Activated CD8-positive, alpha-beta memory T cell treated with anti-CD3 and anti-CD28 coated beads, Interleukin-2, amount 50 U/mL, for 48 hours (primary cell): ENCODE results near the gene ARHGAP23.

ENCODE experiments used
- DNase-seq: peaks from one replicate; pipeline ENCODE4 v3.0.0-alpha.2; 2020

ARHGAP23 gene

DNA sequence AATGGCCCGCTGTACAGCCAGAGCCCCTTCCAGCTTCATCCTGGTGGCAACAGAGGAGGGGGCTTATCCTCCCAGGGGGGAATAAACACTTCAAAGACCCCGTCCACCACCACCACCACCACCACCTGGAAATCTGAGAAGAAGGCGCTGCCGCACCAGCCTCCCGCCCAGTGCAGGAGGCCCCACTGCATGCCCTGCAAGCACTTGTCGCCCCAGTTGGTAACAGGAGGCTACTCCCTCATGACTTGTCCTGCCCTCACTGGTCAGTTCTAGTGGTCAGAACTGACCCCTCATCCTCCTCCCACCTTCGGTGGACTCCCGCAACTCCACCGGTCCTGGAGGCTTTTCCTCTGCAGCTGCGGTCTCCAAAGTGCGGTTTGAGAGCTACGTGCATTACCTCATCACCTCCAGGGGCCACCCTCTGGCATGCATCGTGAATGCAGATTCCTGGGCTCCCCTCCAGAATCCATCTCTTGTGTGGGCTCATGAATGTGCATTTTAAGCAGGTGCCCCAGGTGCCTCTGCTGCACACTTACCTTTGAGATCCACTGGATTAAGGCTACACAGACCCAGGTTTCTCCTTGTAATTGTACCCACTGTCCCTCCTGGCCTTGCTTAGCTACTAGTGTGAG, 105.7 kb downstream of the ARHGAP23 start:
- DNase-seq: no peak

DNA sequence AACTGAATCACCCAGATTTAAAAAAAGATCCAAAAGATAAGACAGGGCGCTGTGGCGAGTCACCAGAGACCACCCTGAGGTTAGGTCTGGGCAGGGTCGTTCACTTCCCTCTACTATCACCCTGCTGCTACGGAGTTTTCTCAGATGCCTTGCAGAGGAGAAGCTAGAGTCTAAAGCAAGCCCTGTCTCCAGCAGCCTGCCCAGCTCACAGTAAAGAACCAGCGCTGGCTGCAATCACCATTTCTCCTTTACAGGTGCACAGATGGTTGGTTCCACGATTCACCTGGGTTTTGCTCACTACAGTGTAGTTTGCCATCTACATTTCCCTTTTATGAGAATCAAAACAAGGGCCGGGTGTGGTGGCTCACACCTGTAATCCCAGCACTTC, 106.2 kb downstream of the ARHGAP23 start:
- no peak for DNase-seq

DNA sequence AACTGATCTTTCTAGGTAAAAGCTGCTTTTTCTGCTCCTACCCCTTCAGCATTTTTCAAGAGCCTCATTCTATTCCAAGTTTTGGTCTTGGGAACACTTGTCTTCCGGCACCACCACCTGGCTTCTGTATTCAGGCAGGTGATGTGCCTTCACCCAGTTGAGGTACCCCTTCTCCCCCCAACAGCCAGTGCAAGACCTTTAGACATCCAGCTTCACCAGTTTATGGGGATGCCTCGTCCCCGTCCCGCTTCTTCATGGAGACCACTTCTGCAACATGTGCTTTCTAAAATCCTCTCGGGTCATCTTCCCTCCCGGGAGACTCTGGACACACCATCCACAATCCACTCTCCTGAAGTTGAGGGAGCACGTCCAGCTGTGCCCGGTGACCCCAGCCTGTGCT, 107.6 kb downstream of the ARHGAP23 start:
- no peak for DNase-seq

GRCh38 chr17:38536661-38537060, 108.4 kb downstream of the ARHGAP23 start:
- DNase-seq: no peak

- no peak for DNase-seq
Measured at GRCh38 chr17:38538906-38539305, 110.6 kb downstream of the ARHGAP23 start.

DNA sequence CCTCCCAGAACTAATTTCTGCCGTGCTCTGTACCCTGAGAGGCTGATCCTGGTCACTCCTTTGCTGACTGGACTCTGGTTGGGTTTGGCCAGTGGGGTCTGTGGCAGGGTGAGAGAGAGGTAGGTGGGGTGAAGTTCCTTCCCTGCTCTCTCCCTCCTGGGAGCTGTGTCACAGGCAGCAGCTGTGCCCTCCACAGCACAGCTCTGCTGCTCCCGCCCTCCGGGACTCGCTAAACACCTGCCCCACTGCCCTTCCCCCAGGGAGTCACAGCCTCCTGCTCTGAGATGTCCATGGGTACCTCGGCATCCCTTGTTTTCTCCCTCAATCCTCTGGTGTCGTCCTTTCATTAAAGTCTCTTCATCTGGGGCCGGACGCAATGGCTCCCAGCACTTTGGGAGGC, 111.1 kb downstream of the ARHGAP23 start:
- no peak for DNase-seq

DNA sequence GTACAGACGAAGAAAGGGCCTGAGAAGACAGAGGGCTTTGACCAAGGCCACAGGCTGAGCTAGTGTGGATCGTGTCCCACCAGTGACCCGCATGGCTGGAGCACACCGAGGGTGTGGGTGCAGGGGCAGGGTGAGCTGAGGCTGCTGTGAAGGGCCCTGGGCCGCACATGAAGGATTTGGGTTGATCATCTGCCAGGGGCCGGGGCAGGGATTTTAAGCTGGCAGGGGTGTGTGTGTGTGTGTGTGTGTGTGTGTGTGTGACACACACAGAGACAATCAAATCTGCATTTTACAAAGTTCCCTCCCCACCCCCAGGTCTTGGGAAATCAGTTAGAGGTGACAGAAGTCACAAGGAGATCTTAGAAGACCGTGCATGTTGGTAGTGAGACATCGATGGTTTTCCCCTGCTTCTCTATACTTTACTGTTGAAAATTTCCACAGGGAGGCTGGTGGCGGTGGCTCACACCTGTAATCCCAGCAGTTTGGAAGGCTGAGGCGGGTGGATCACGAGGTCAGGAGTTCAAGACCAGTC, 112.3 kb downstream of the ARHGAP23 start:
- no peak for DNase-seq

- DNase-seq: no peak
Measured at GRCh38 chr17:38541281-38541680, 113.0 kb downstream of the ARHGAP23 start.

DNA sequence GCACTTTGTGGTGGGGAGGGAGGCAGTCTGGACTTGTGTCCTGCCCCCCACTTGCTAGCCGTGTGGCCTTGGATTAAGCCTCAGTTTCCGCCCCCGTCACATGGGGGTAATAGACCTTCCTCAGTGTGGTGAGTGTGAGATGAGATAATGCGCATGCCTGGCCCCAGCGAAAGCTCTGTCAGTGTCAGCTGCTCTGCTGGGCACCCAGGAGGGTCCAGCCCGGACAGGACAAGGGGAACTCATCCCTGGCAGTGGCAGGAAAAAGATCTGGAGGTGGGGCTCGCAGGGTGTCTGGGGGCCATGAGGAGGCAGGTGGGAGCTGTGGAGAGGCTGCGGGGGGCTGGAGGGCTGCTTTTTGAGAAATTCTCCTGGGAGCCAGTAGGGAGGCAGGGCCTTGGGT, 114.0 kb downstream of the ARHGAP23 start:
- DNase-seq: no peak

GRCh38 chr17:38543403-38544174, 115.3 kb downstream of the ARHGAP23 start:
- no peak for DNase-seq

DNA sequence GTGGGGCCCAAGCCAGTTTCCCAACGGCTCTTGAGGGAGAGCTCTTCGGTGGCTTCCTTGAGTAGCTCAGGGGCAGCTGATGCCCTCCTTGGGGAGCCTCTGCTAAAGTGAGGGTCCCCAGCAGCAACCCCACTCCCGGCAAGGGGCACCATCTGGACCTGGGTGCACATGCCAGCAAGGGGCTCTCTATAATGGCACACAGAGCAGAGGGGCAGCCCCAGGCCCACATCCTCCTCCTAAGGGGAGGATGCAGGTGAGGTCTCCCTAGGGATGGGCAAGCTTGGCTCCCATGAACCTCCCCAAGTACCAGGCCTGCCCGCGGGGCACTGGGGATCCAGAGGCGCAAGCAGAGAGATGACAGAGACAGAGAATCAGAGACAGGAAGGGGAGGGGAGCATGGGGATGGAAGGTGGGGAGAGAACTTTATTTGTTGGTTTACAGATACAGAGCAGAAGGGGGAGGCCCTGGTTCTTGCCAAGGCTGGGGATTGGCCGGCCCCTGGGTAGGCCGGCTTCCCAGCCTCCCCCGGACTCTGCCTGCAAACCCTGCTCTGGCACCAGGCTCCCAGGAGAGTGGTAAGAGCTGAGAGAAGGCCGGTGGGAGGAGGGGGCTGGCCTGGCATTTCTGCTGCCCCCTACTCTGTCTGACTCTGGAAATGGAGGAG, 116.0 kb downstream of the ARHGAP23 start:
- DNase-seq: no peak

GRCh38 chr17:38544839-38545209, 116.6 kb downstream of the ARHGAP23 start:
- no peak for DNase-seq

DNA sequence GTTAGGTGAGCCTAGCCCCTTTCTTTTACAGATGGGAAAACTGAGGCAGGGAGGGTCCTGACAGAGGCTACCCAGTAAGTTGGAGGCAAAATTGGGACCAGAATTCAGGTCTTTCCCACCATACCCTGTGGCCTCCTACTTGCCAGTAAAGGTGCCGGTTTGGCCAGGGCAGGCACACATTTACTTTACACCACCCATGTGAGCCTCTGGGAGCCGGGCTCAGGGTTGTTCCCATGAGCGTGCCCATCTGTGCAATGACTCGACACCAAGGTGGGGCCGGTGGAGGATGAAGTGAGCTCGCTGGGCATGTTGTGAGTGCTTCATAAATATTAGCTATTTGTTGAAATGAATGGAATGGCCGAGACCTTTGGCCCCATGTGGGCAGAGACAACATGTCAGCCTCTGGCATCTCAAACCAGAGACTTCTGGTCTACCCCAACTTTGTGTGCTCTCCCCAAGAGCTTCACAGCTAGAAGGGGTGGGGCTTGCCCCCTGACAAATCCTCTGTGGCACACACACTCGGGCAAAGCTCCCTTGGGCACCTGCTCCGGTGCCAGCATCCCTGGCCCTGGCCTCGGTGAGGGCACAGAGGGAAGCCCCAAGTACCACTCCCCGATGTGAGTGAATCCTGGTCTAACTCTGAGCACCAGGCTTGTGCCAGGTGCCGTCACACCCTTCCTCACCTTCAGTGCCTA, 117.4 kb downstream of the ARHGAP23 start:
- no peak for DNase-seq

GRCh38 chr17:38546396-38546795, 118.1 kb downstream of the ARHGAP23 start:
- no peak for DNase-seq

GRCh38 chr17:38547444-38547843, 119.2 kb downstream of the ARHGAP23 start:
- DNase-seq: no peak

GRCh38 chr17:38549285-38549684, 121.0 kb downstream of the ARHGAP23 start:
- no peak for DNase-seq

- no peak for DNase-seq
Measured at GRCh38 chr17:38550661-38551060, 122.4 kb downstream of the ARHGAP23 start.

GRCh38 chr17:38551121-38551520, 122.9 kb downstream of the ARHGAP23 start:
- DNase-seq: no peak

DNA sequence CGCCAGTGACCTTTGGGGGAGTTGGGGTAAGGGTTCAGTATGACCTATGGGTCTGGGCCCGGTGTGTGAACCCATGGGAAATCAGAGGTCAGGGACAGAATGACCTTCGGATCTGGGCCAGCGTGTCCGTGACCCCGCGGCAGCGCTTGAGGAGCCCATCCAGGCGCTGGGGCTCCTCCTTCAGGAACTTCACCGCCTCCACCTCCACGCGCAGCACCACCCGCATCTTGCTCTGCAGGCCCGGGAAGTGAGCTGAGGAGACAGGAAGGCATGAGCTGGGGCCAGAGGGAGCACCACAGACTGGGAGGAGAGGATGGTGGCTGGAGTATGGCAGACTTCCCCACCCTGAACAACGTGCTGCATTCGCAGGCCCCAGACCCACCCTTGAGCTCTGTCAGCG, 124.1 kb downstream of the ARHGAP23 start:
- no peak for DNase-seq

GRCh38 chr17:38554430-38555350, 126.4 kb downstream of the ARHGAP23 start:
- DNase-seq: no peak

- DNase-seq: no peak
Measured at GRCh38 chr17:38556239-38556638, 128.0 kb downstream of the ARHGAP23 start.

DNA sequence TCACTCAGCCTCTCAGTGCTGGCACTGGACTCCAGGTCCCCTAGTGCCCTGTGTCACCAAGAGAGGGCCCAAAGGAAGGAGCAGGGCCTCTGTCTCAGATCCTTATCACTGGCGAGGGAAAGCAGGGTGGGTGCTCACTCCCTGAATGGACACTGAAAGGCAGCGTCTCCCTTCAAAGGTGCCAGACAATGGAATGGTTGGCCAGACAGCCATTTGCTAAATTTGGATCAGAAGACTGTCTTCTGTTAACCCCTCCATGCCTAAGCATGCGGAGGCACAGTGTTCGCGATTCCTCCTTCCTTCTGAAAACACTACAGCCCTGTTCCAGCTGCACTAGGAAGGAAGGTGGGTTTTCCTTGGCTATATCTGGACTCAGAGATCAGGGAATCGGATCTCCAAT, 129.1 kb downstream of the ARHGAP23 start:
- no peak for DNase-seq
